Sigmoid colon (tissue), 7 donors: ENCODE results near the gene MGA. TPM values are rescaled to one million over a fixed set of nuclear protein-coding genes. Genes with fewer than 3 reads are reported as not detected.

Source experiments
- DNase-seq: peaks from one replicate; pipeline ENCODE4 v3.0.0-alpha.2; 2019
- H3K27ac ChIP-seq, 4 donors: fragments of 200-600 bp; sonication (generic); one replicate each; pipeline ENCODE4 v1.5.1; 2016 to 2019; ENCODE audit warnings: mild to moderate bottlenecking in 1 of 4
- H3K27me3 ChIP-seq, 3 donors: fragments of 200-600 bp; sonication (generic); one replicate each; pipeline ENCODE4 v1.5.1; 2019; ENCODE audit warnings: mild to moderate bottlenecking in 1 of 3
- H3K36me3 ChIP-seq, 4 donors: fragments of 200-600 bp; sonication (generic); one replicate each; pipeline ENCODE4 v1.5.1; 2016 to 2019
- H3K4me1 ChIP-seq, 4 donors: fragments of 200-600 bp; sonication (generic); one replicate each; pipeline ENCODE4 v1.5.1; 2017 to 2019
- H3K4me3 ChIP-seq, 4 donors: fragments of 200-600 bp; sonication (generic); one replicate each; pipeline ENCODE4 v1.5.1; 2017 to 2019; ENCODE audit warnings: mild to moderate bottlenecking in 2 of 4, moderate library complexity in 1 of 4
- H3K9me3 ChIP-seq, 4 donors: fragments of 200-600 bp in 3 of 4; sonication (generic) in 3 of 4; one replicate each; pipeline versions ENCODE4 v1.5.1 to v1.6.1; 2013 to 2019
- CTCF ChIP-seq, 4 experiments: fragments of 450-650 bp in 3 of 4; fragments of 200-600 bp in 1 of 4; IDR thresholded peaks; one replicate each; pipeline ENCODE4 v1.5.1; 2016 to 2019; ENCODE audit warnings: antibody characterized with exemption in 4 of 4, mild to moderate bottlenecking in 3 of 4, moderate library complexity in 2 of 4
- EP300 ChIP-seq, 4 donors: sonication (generic); formaldehyde crosslinking; IDR thresholded peaks; one replicate each; pipeline ENCODE4 v1.6.1; 2017; ENCODE audit warnings: antibody characterized with exemption in 4 of 4
- POLR2A ChIP-seq, 2 donors: fragments of 450-650 bp; IDR thresholded peaks; one replicate each; pipeline ENCODE4 v1.6.1; 2016; ENCODE audit warnings: antibody characterized with exemption in 2 of 2, mild to moderate bottlenecking in 2 of 2, moderate library complexity in 2 of 2
- POLR2AphosphoS5 ChIP-seq, 4 donors: sonication (generic); formaldehyde crosslinking; IDR thresholded peaks; one replicate each; pipeline ENCODE4 v1.6.1; 2017; ENCODE audit warnings: antibody characterized with exemption in 4 of 4
- WGBS, 2 donors: extraction: QIAGEN DNeasy Blood & Tissue Kit; methylation state at CpG; one replicate each; pipeline ENCODE4 v1.1.7; 2013; 5-methylcytosine and 5-hydroxymethylcytosine counted together
- intact Hi-C: fragments of 100-400 bp; cut with DNase I; formaldehyde crosslinking; loops from one replicate; pipeline ENCODE4 v1.15.1; 2023
- polyA plus RNA-seq, 3 donors: library from polyadenylated mRNA; stranded (reverse); fragments of 200-250 nt; gene quantifications; one replicate each; pipeline ENCODE4 v1.2.3, GENCODE V29; 2013
- total RNA-seq, 4 donors: library from RNA; depleted of rRNA; stranded (reverse); fragments of >200 nt; gene quantifications; one replicate each; pipeline ENCODE4 v1.1.0, GENCODE V29; 2016
- donor health status: healthy with polysubstance abuse.
- donor health status: Bipolar disorder and iron deficiency.
- donor health status: healthy.

Gene MGA
- total and polyA plus RNA-seq, 7 donors: 1.4 to 64.8 (median 36.0) TPM

- Histone ChIP-seq H3K4me1 (peaks cover 0 to 16% (median 11%) of the 10 kb centered on the region in 4 donors), H3K27ac (peak overlapping the region in 1 of 4 donors; percentile 24), H3K9me3 (no peaks in the 10 kb centered on the region), H3K4me3 (no peak overlapping the region), H3K36me3 (peaks cover 0 to 27% (median 10%) of the 10 kb centered on the region in 4 donors), H3K27me3 (no peaks in the 10 kb centered on the region)
- TF ChIP-seq CTCF (IDR thresholded peaks at IDR 0.05) (no peak), POLR2AphosphoS5 (IDR thresholded peaks at IDR 0.05) (no peak), EP300 (IDR thresholded peaks at IDR 0.05) (no peak), POLR2A (IDR thresholded peaks at IDR 0.05) (no peak)
- no peak for DNase-seq
- intact Hi-C loops: no loop called here
- WGBS, 2 donors: 90 to 92% methylated on average over 9 of the region's 9 CpGs
Observed at GRCh38 chr15:41798607-41799487, 138.6 kb downstream of the MGA start.

- Histone ChIP-seq H3K27ac (peak overlapping the region in 1 of 4 donors; percentile 24), H3K4me3 (no peak overlapping the region), H3K4me1 (peaks cover 0 to 22% (median 17%) of the 10 kb centered on the region in 4 donors), H3K36me3 (peaks cover 0 to 27% (median 10%) of the 10 kb centered on the region in 4 donors), H3K27me3 (no peaks in the 10 kb centered on the region), H3K9me3 (no peaks in the 10 kb centered on the region)
- no peak for DNase-seq
- intact Hi-C loops: no loop called here
- TF ChIP-seq CTCF (IDR thresholded peaks at IDR 0.05) (no peak), POLR2AphosphoS5 (IDR thresholded peaks at IDR 0.05) (no peak), EP300 (IDR thresholded peaks at IDR 0.05) (no peak), POLR2A (IDR thresholded peaks at IDR 0.05) (no peak)
- 81 to 90% methylated on average over 5 of the region's 5 CpGs for WGBS, 2 donors
Observed at GRCh38 chr15:41799488-41799805, 139.2 kb downstream of the MGA start.

GRCh38 chr15:41801185-41801584, 141.0 kb downstream of the MGA start:
- Histone ChIP-seq H3K4me1 (peaks cover 0 to 36% (median 23%) of the 10 kb centered on the region in 4 donors), H3K27me3 (no peaks in the 10 kb centered on the region), H3K36me3 (peaks cover 0 to 27% (median 10%) of the 10 kb centered on the region in 4 donors), H3K4me3 (no peak overlapping the region), H3K9me3 (no peaks in the 10 kb centered on the region), H3K27ac (peak overlapping the region in 1 of 4 donors; percentile 12)
- no peak for DNase-seq
- no peak for TF ChIP-seq POLR2AphosphoS5 (IDR thresholded peaks at IDR 0.05)
- no peak for TF ChIP-seq EP300 (IDR thresholded peaks at IDR 0.05)
- TF ChIP-seq POLR2A (IDR thresholded peaks at IDR 0.05): no peak
- no peak for TF ChIP-seq CTCF (IDR thresholded peaks at IDR 0.05)
- 85 to 91% methylated on average over 3 of the region's 3 CpGs for WGBS, 2 donors
- intact Hi-C loops: no loop called here

- H3K4me3 ChIP-seq: no peak overlapping the region
- 96 to 98% methylated on average over 3 of the region's 3 CpGs for whole genome bisulfite sequencing, 2 donors
- no peak for DNase-seq
- peaks cover 0 to 29% (median 20%) of the 10 kb centered on the region in 4 donors for H3K4me1 ChIP-seq
- peaks cover 0 to 27% (median 10%) of the 10 kb centered on the region in 4 donors for H3K36me3 ChIP-seq
- intact Hi-C loops: no loop called here
- peak overlapping the region in 1 of 4 donors; percentile 21 for H3K27ac ChIP-seq
- H3K9me3 ChIP-seq: no peaks in the 10 kb centered on the region
- TF ChIP-seq POLR2A (IDR thresholded peaks at IDR 0.05) (no peak), EP300 (IDR thresholded peaks at IDR 0.05) (no peak), CTCF (IDR thresholded peaks at IDR 0.05) (no peak), POLR2AphosphoS5 (IDR thresholded peaks at IDR 0.05) (no peak)
- H3K27me3 ChIP-seq: no peaks in the 10 kb centered on the region
Observed at GRCh38 chr15:41801850-41802455, 141.7 kb downstream of the MGA start.
